Suprapubic skin (tissue), 4 donors: ENCODE measurements around the gene ATF6. TPM values are rescaled to one million over a fixed set of nuclear protein-coding genes. Genes with fewer than 3 reads are reported as not detected.

Source experiments
- DNase-seq, 2 donors: peaks; one replicate each; pipeline ENCODE4 v3.0.0-alpha.2; 2019; ENCODE audit warnings: low spot score in 2 of 2
- H3K27ac ChIP-seq: fragments of 200-600 bp; sonication (generic); one replicate; pipeline ENCODE4 v1.5.1; 2019
- H3K27me3 ChIP-seq: fragments of 200-600 bp; sonication (generic); one replicate; pipeline ENCODE4 v1.5.1; 2019
- H3K36me3 ChIP-seq: fragments of 200-600 bp; sonication (generic); one replicate; pipeline ENCODE4 v1.5.1; 2019
- H3K4me1 ChIP-seq: fragments of 200-600 bp; sonication (generic); one replicate; pipeline ENCODE4 v1.5.1; 2019
- H3K4me3 ChIP-seq: fragments of 200-600 bp; sonication (generic); one replicate; pipeline ENCODE4 v1.5.1; 2019; ENCODE audit warnings: mild to moderate bottlenecking
- H3K9me3 ChIP-seq: fragments of 200-600 bp; sonication (generic); one replicate; pipeline ENCODE4 v1.5.1; 2019
- CTCF ChIP-seq, 2 donors: fragments of 200-600 bp in 1 of 2; fragments of 450-650 bp in 1 of 2; sonication (generic) in 1 of 2; IDR thresholded peaks; one replicate each; pipeline ENCODE4 v1.5.1; 2016 to 2019; ENCODE audit warnings: antibody characterized with exemption in 2 of 2, mild to moderate bottlenecking in 1 of 2, moderate library complexity in 1 of 2
- EP300 ChIP-seq: sonication (generic); formaldehyde crosslinking; IDR thresholded peaks from one replicate; pipeline ENCODE4 v1.6.1; 2017; ENCODE audit warnings: antibody characterized with exemption
- POLR2A ChIP-seq, 2 donors: fragments of 450-650 bp; IDR thresholded peaks; one replicate each; pipeline ENCODE4 v1.6.1; 2017; ENCODE audit warnings: antibody characterized with exemption in 2 of 2, mild to moderate bottlenecking in 2 of 2, moderate library complexity in 2 of 2
- POLR2AphosphoS5 ChIP-seq, 3 donors: sonication (generic); formaldehyde crosslinking; IDR thresholded peaks; one replicate each; pipeline ENCODE4 v1.6.1; 2017; ENCODE audit warnings: antibody characterized with exemption in 3 of 3
- WGBS: methylation state at CpG from one replicate; pipeline ENCODE4 v1.1.5; 2018; 5-methylcytosine and 5-hydroxymethylcytosine counted together
- total RNA-seq, 4 donors: library from RNA; depleted of rRNA; stranded (reverse); fragments of >200 nt; gene quantifications; one replicate each; pipeline ENCODE4 v1.1.0, GENCODE V29; 2016

The ATF6 gene
- total RNA-seq, 4 donors from 2014 or later = 28.0 to 32.4 (median 29.7) TPM

GRCh38 chr1:161777261-161777660, 11.1 kb downstream of the ATF6 start:
- WGBS = 91% methylated on average over 2 of the region's 2 CpGs
- DNase-seq = no peak
- Histone ChIP-seq H3K4me3 (no peak overlapping the region), H3K36me3 (peaks cover 19% of the 10 kb centered on the region), H3K27me3 (no peaks in the 10 kb centered on the region), H3K27ac (no peak overlapping the region), H3K9me3 (no peaks in the 10 kb centered on the region), H3K4me1 (peaks cover 5% of the 10 kb centered on the region)
- TF ChIP-seq POLR2AphosphoS5 (IDR thresholded peaks at IDR 0.05) (no peak), EP300 (no peak), POLR2A (IDR thresholded peaks at IDR 0.05) (no peak), CTCF (IDR thresholded peaks at IDR 0.05) (no peak)

- Histone ChIP-seq H3K9me3 (no peaks in the 10 kb centered on the region), H3K27ac (no peak overlapping the region), H3K36me3 (peaks cover 26% of the 10 kb centered on the region), H3K4me1 (no peaks in the 10 kb centered on the region), H3K4me3 (no peak overlapping the region), H3K27me3 (no peaks in the 10 kb centered on the region)
- WGBS = 87% methylated on average over 1 of the region's 1 CpG
- no peak for DNase-seq
- TF ChIP-seq POLR2A (IDR thresholded peaks at IDR 0.05) (no peak), CTCF (IDR thresholded peaks at IDR 0.05) (no peak), POLR2AphosphoS5 (IDR thresholded peaks at IDR 0.05) (no peak), EP300 (no peak)
Observed at GRCh38 chr1:161778522-161778921, 12.4 kb downstream of the ATF6 start.

- Histone ChIP-seq H3K27ac (no peak overlapping the region), H3K4me1 (no peaks in the 10 kb centered on the region), H3K4me3 (no peak overlapping the region), H3K27me3 (no peaks in the 10 kb centered on the region), H3K36me3 (peaks cover 32% of the 10 kb centered on the region), H3K9me3 (no peaks in the 10 kb centered on the region)
- DNase-seq = no peak
- WGBS = 73% methylated on average over 2 of the region's 2 CpGs
- TF ChIP-seq POLR2A (IDR thresholded peaks at IDR 0.05) (no peak), POLR2AphosphoS5 (IDR thresholded peaks at IDR 0.05) (no peak), EP300 (no peak), CTCF (IDR thresholded peaks at IDR 0.05) (no peak)
Observed at GRCh38 chr1:161779393-161779792, 13.3 kb downstream of the ATF6 start.

- Histone ChIP-seq H3K9me3 (no peaks in the 10 kb centered on the region), H3K27me3 (no peaks in the 10 kb centered on the region), H3K4me1 (no peaks in the 10 kb centered on the region), H3K27ac (no peak overlapping the region), H3K4me3 (no peak overlapping the region), H3K36me3 (peaks cover 55% of the 10 kb centered on the region)
- DNase-seq = no peak
- TF ChIP-seq EP300 (no peak), CTCF (IDR thresholded peaks at IDR 0.05) (no peak), POLR2A (IDR thresholded peaks at IDR 0.05) (no peak), POLR2AphosphoS5 (IDR thresholded peaks at IDR 0.05) (no peak)
Observed at GRCh38 chr1:161781995-161782394, 15.9 kb downstream of the ATF6 start.

- no peak overlapping the region for H3K27ac ChIP-seq
- H3K36me3 ChIP-seq = peaks cover 63% of the 10 kb centered on the region
- 99% methylated on average over 4 of the region's 4 CpGs for WGBS
- DNase-seq = no peak
- H3K4me1 ChIP-seq = no peaks in the 10 kb centered on the region
- no peaks in the 10 kb centered on the region for H3K9me3 ChIP-seq
- no peak overlapping the region for H3K4me3 ChIP-seq
- no peak for TF ChIP-seq CTCF (IDR thresholded peaks at IDR 0.05)
- no peak for TF ChIP-seq POLR2AphosphoS5 (IDR thresholded peaks at IDR 0.05)
- TF ChIP-seq POLR2A (IDR thresholded peaks at IDR 0.05) = no peak
- TF ChIP-seq EP300 = no peak
- H3K27me3 ChIP-seq = no peaks in the 10 kb centered on the region
Observed at GRCh38 chr1:161782886-161783285, 16.8 kb downstream of the ATF6 start.
